Left forelimb (tissue), 1 donor: ENCODE results near the gene ZNF565.
"Not testable (repeated sequence)": the region's sequence is repeated elsewhere in the genome, so short reads cannot be mapped to it uniquely, and the experiment has no call there.

ENCODE experiments used
- DNase-seq: peaks from one replicate; pipeline ENCODE4 v3.0.0-alpha.2; 2018; ENCODE audit warnings: low spot score

Gene ZNF565

GRCh38 chr19:36212895-36213294, 1.6 kb downstream of the ZNF565 start:
- no peak for DNase-seq

GRCh38 chr19:36210497-36210896, 4.0 kb downstream of the ZNF565 start:
- no peak for DNase-seq

DNA sequence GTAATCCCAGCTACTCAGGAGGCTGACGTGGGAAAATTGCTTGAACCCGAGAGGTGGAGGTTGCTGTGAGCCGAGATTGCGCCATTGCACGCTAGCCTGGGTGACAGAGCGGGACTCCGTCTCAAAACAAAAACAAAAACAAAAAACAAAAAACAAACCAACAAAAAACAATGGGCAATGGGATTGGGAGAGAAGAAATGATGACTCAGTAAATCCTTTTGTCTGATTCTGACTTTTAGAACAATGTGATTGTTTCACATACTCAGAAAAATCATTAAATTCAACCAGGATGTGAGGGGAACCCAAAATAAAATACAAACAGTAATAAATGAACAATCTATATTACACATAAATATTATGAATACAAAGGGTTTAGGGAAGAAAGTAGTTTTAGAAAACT, 5.1 kb downstream of the ZNF565 start:
- no peak for DNase-seq

GRCh38 chr19:36207605-36208252, 6.7 kb downstream of the ZNF565 start:
- no peak for DNase-seq

DNA sequence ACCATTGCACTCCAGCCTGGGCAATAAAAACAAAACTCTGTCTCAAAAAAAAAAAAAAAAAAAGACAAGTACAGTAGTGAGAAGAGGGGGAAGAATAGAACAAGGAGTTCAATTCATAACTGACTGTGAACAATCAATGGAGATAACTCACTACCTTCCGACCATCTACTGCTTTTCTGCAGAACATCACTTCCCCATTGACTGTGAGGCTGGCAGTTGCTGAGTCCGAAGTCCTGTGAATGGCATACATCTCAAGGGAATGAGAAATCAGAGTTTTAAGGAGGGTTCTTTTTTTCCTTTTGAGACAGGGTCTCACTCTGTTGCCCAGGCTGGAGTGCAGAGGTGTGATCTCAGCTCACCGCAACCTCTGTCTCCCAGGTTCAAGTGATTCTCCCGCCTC, 11.2 kb downstream of the ZNF565 start:
- no peak for DNase-seq

- DNase-seq: no peak
These were observed 12.8 kb downstream of the ZNF565 start for GRCh38 chr19:36201684-36202083.

GRCh38 chr19:36198119-36198518, 16.3 kb downstream of the ZNF565 start:
- no peak for DNase-seq

DNA sequence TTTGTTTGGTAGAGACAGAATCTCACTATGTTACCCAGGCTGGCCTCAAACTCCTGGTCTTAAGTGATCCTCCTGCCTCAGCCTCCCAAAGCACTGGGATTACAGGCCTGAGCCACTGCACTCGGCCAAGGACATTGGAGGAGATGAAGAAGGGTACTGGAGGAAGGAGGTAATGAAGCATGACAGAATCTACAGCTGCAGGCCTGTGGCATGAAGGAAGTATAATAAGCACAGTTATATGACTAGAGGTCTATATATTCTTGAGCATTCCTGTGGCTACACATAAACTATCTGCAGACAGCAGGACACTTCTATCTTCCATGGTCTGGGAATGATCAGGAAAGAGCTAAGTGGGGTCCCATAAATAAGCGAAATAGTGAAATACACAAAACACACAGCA, 18.2 kb downstream of the ZNF565 start:
- no peak for DNase-seq

GRCh38 chr19:36186722-36187121, 27.7 kb downstream of the ZNF565 start:
- not testable (repeated sequence) for DNase-seq

DNA sequence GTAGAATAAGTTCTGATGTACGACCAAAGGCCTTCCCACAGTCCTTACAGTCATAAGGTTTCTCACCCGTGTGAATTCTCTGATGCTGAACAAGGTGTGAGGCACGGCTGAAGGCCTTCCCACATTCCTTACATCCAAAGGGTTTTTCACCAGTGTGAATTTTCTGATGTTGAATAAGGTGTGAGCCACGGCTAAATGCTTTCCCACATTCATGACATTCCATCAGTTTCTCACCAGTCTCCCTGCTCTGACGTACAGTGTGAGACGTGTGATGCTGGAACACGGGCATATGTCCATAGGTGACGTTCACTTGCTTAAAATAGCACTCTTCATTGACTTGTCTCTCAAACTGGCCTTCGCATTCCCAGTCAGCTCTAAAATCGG, 31.2 kb downstream of the ZNF565 start:
- no peak for DNase-seq

DNA sequence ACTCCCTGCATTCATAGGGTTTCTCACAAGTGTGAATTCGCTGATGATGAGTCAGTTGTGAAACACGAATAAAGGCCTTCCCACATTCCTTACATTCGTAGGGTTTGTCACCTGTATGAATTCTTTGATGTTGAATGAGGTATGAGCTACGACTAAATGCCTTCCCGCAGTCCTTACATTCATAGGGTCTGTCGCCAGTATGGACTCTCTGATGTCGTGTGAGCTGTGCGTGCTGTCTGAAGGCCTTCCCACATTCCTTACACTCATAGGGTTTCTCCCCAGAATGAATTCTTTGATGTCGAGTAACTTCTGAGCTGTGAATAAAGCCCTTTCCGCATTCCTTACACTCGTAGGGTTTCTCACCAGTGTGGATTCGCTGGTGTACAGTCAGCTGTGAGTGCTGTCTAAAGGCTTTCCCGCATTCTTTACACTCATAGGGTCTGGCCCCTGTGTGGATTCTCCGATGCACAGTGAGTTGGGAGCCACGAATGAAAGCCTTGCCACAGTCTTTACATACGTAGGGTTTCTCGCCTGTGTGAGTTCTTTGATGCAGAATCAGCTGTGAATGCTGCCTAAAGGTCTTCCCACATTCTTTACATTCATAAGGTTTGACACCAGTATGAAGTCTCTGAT, 31.7 kb downstream of the ZNF565 start:
- no peak for DNase-seq

DNA sequence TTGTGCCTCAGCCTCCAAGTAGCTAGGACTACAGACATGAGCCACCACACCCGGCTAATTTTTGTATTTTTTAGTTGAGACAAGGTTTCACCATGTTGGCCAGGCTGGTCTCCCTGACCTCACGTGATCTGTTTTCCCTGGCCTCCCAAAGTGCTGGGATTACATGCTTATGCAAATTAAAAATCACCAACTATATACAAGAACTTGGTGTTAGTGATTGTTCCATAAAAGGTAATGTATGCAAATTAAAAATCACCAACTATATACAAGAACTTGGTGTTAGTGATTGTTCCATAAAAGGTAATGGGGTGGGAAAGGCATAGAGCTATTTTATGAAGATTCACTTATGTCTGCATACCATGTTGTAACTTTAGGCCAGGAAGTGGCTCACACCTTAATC, 35.4 kb downstream of the ZNF565 start:
- DNase-seq: not testable (repeated sequence)

DNA sequence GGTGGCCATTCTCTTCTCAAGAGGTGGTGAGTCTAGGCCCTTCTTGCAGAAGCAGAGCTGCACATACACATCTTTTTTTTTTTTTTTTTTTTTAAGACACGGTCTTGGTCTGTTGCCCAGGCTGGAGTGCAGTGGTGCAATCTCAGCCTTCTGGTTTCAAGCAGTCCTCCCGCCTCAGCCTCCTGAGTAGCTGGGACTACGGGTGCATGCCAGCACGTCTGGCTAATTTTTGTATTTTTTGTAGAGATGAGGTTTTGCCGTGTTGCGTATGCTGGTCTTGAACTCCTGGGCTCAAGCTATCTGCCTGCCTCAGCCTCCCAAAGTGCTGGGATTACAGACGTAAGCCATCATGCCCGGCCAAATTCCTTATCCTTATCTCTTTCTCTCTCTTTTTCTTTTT, 40.6 kb downstream of the ZNF565 start:
- not testable (repeated sequence) for DNase-seq

DNA sequence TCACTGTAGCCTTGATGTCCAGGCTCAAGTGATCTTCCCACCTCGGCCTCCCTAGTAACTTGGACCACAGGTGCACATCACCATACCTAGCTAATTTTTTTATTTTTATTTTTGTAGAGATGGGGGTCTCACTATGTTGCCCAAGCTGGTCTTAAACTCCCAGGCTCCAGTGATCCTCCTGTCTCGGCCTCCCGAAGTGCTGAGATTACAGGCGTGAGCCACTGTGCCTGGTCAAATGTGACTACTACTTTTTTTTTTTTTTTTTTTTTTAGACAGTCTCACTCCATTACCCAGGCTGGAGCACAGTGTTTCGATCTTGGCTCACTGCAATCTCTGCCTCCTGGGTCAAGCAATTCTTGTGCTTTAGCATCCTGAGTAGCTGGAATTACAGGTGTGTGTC, 41.6 kb downstream of the ZNF565 start:
- no peak for DNase-seq

DNA sequence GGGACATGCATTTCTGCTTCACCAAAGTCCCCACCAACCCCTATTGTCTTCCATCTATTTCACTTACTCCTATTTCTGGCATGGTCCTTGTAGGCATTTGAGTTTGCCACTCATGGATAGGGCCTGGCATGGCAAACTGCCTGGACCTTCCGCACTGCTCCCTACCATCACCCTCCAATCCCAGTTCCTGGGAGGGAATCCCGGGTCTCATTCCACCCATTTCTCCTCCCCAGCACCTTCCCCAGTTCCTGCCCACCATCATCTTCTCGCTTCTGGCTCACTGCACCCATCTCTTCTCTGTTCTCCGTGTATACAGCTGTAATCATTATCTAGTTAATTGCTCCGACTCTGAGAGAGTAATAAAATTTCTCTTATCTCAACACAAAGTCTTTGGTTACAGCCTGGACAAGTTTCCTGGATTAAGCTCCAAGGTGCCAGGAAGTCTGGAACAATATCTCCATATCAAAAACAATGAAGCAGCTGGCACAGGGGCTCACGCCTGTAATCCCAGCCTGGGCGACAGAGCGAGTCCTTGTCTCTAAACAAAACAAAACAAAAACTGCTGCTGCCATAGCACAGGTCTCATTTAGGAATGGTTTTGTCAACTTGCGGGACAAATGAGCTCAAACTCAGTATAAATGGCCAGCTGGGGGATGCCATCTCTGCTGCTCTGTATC, 45.2 kb downstream of the ZNF565 start:
- no peak for DNase-seq

DNA sequence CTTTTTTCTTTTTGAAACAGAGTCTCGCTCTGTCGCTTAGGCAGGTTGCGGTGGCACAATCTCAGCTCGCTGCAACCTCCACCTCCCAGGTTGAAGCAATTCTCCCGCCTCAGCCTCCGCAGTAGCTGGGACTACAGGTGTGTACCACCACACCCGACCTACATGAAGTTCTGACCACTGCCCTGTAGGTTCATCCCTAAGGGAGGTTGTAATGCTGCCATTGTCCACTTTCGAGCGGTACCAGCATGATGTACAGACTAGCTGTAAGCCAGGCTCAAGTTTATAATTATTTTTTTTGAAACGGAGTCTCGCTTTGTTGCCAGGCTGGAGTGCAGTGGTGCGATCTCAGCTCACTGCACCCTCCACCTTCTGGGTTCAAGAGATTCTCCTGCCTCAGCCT, 50.7 kb downstream of the ZNF565 start:
- DNase-seq: no peak

- no peak for DNase-seq
These were observed 53.5 kb downstream of the ZNF565 start for GRCh38 chr19:36160821-36161596.

GRCh38 chr19:36153126-36153525, 61.3 kb downstream of the ZNF565 start:
- no peak for DNase-seq

DNA sequence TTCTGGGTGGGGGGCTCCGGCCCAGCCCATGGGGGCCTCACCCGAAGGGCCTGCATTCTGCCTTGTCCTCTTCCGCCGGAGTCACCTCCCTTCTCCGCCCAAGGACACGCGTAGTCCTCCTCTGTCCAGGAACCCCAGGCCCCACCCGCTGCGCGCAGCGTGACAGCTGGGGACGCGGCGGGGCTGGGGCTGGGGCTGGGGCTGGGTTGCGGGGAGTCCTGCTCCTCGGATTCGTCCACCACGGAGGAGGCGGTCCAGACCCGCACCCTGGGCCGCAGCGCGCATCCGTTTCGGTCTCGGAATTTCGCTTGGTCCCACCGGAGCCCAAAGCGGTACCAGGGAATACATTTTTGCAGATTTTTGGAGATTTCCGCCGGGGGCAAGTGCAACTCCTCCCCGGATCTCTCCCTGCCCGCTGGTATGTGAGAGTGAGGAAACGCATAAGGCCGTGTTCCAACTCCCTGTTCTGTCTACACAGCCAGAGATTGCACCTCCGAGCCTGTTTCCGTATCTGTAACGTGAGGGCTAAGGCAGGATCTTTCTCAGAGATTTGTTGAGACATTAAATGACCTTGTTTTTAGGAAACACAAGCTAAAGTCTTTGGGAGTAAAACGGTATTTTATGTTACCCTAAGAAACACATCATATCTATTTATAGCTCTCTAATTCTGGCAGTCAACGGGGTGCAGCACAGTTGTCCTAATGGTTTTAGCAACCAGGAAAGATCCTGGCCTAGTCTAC, 61.9 kb downstream of the ZNF565 start, which contains the start of gene COX7A1:
TSS of gene COX7A1 (minus strand) at position 96 of the 740 bp plus-strand sequence. CDS start at position 56, 40 bp downstream.
- peak; percentile 87 for DNase-seq

DNA sequence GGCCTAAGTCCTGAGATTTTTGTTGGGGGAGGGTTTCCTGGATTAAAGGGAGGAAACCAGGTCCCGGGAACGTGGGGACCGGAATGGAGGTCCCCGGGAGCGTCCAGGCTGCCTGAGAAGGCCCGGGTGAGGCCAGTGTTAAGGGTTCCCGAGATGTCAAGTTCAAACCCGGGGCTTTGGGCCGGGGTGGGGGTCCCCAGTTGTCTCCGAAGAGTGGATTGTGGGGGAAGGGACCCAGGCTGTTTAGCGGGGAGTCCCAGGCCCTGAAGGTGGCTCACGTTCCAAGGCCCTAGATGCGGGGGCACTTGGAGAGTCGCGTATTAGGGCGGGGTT, 62.5 kb downstream of the ZNF565 start:
- DNase-seq: peak; percentile 69

- DNase-seq: peak; percentile 77
These were observed 63.1 kb downstream of the ZNF565 start for GRCh38 chr19:36151144-36152018.
